ENCODE measurements around the gene RSL1D1.

Gene RSL1D1

GRCh38 chr16:11851294-11852091 lies at the start of gene RSL1D1:
Gene RSL1D1, minus strand, starts transcription at chr16:11851542. Its CDS starts 30 bp downstream, at chr16:11851512.
- DNase-seq, result peak; percentile 87 to 90

GRCh38 chr16:11901091-11901490 lies 49.7 kb upstream of the RSL1D1 start:
- no peak for DNase-seq

- no peak for DNase-seq
These were observed 45.3 kb upstream of the RSL1D1 start for GRCh38 chr16:11896486-11897176.

GRCh38 chr16:11893571-11893970 lies 42.2 kb upstream of the RSL1D1 start:
- DNase-seq, result no peak

- DNase-seq, result no peak
These were observed 41.4 kb upstream of the RSL1D1 start for GRCh38 chr16:11892761-11893160.

GRCh38 chr16:11890231-11890965 lies 39.1 kb upstream of the RSL1D1 start:
- no peak for DNase-seq

- DNase-seq, result no peak
These were observed 35.5 kb upstream of the RSL1D1 start for GRCh38 chr16:11886881-11887280.

GRCh38 chr16:11884035-11884434 lies 32.7 kb upstream of the RSL1D1 start:
- no peak for DNase-seq

- DNase-seq, result no peak
These were observed 28.7 kb upstream of the RSL1D1 start for GRCh38 chr16:11880007-11880406.

- DNase-seq, result no peak
These were observed 26.0 kb upstream of the RSL1D1 start for GRCh38 chr16:11877374-11877773.

GRCh38 chr16:11876306-11876705 lies 25.0 kb upstream of the RSL1D1 start:
- DNase-seq, result no peak

- no peak for DNase-seq
These were observed 24.4 kb upstream of the RSL1D1 start for GRCh38 chr16:11875721-11876120.

- DNase-seq, result no peak
These were observed 19.9 kb upstream of the RSL1D1 start for GRCh38 chr16:11871193-11871592.

- no peak for DNase-seq
These were observed 19.1 kb upstream of the RSL1D1 start for GRCh38 chr16:11870399-11870798.

GRCh38 chr16:11869353-11870228 lies 18.2 kb upstream of the RSL1D1 start:
- DNase-seq, result no peak

- DNase-seq, result no peak
These were observed 17.2 kb upstream of the RSL1D1 start for GRCh38 chr16:11868412-11868980.

- no peak for DNase-seq
These were observed 11.1 kb upstream of the RSL1D1 start for GRCh38 chr16:11862489-11862888.

- no peak for DNase-seq
These were observed 5.8 kb upstream of the RSL1D1 start for GRCh38 chr16:11857161-11857560.

GRCh38 chr16:11852092-11852809 lies 909 bp upstream of the RSL1D1 start:
- no peak for DNase-seq

- no peak for DNase-seq
These were observed 2.5 kb downstream of the RSL1D1 start for GRCh38 chr16:11848842-11849241.

- no peak for DNase-seq
These were observed 6.8 kb downstream of the RSL1D1 start for GRCh38 chr16:11844499-11844898.

All from hippocampal formation (tissue), 2 donors.